NCI-H748 (cell line): ENCODE results near the gene HELT.
"Not testable (repeated sequence)": the region's sequence is repeated elsewhere in the genome, so short reads cannot be mapped to it uniquely, and the experiment has no call there.

Source experiments
- DNase-seq: peaks from one replicate; lab custom pipeline; 2025; ENCODE audit not compliant: unreplicated experiment; lab: John Stamatoyannopoulos, UW

HELT gene

DNA sequence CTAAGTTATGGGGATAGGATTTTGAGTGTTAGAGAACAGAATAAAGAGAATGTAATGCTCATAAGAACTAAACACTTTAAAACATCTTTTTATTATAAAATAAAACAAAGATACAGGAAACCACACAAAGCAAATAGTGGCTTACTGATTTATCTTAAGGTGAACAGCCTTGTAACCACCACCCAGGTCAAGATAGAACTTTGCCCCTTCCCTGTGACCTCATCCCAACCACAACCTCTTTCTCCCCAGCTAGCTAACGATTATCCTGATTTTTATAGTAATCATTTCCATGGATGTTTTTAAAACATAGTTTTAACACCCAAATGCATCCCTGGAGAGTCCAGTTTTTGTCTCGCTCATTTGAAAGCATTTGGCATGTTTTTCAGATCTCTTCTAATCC lies 17.0 kb downstream of the HELT start:
- no peak for DNase-seq

- no peak for DNase-seq
Observed at GRCh38 chr4:185036019-185036418, 17.7 kb downstream of the HELT start.

DNA sequence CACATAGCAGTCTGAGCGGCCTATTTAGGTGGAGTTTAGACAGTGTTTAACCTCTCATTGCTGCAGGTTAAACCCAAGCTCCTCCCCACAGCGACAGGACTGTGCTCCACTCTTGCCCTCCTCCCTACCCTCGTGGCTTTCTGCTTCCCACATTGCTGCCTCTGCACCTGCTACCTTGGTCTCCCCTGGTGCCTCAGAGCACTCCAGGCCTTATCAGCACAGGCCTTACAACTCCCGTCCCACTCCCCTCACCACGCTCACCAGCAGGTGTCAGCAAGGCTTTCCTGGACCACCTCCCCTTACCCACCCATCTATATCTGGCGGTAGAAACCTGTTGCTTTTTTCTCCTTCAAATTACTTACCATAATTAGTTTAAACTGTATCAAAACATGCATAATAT lies 18.6 kb downstream of the HELT start:
- DNase-seq = no peak

GRCh38 chr4:185039508-185040273 lies 21.4 kb downstream of the HELT start:
- peak; percentile 58 for DNase-seq

DNA sequence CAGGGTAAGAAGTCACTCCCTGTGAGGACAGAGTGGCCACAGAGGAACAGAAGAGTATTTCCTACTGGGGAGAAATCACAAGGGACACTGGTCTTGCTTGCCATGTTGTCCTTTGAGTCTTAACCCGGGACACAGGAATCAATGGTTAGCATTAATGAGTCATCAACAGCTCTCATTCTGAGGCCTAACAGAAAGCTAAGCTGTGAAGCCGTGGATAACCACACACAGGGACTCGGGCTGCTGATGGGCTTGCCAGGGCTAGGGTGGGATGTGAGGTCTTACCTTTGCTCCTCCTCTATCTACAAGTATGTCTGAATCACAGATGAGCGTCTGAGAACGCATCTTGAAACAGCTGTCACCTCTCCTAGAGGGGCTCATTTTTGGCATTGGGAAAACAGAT lies 22.2 kb downstream of the HELT start:
- no peak for DNase-seq

- DNase-seq = not testable (repeated sequence)
Observed at GRCh38 chr4:185050286-185050685, 32.0 kb downstream of the HELT start.

GRCh38 chr4:185051283-185051682 lies 33.0 kb downstream of the HELT start:
- not testable (repeated sequence) for DNase-seq

- DNase-seq = no peak
Observed at GRCh38 chr4:185053746-185054145, 35.5 kb downstream of the HELT start.

GRCh38 chr4:185054272-185054671 lies 36.0 kb downstream of the HELT start:
- no peak for DNase-seq

DNA sequence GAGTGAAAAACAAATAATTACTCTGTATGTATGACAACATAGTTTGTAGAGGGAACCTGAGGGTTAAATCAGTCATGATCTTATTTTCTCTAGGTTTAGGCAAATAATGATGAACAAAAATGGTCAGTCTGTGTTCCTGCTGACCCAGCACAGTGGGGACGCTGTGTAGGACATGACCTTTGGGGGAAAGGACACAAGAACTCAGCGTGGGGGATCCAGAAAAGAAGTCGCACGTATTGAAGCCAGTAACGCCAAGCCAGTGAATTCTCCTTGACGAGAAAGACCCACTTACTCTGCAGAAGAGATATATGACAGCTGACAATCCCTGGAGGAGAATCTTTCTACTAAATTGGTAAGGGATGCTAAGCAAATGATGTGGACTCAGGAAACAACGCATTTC lies 36.6 kb downstream of the HELT start:
- DNase-seq = no peak

DNA sequence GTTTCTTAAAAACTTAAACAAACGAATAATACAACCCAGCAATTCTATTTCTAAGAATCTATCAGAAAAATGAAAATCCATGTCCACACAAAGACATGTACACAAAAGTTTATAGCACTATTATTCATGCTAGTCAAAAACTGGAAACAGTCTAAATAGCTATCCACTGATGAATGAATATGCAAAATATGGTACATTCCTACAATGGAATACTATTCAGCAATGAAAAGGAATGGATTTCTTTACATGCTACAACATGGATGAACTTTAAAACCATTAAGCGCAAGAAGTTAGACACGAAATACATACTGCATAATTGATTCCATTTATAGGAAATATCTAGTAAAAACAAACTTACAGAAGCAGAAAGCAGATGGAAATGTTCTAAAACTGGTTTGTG lies 43.3 kb downstream of the HELT start:
- no peak for DNase-seq

DNA sequence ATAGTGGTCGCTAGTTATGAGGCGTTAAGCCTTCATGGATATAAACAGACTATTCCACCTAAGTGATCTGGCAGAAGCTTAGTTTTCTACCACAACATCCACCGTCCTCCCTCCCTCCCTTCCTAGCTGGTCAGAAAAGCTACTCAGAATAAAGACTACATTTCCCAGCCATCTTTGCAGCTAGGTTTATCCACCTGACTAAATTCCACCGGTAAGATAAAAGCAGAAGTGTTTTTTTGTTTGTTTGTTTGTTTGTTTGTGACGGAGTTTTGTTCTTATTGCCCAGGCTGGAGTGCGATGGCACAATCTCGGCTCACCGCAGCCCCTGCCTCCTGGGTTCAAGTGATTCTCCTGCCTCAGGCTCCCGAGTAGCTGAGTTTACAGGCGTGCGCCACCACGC lies 44.3 kb downstream of the HELT start:
- DNase-seq = no peak

DNA sequence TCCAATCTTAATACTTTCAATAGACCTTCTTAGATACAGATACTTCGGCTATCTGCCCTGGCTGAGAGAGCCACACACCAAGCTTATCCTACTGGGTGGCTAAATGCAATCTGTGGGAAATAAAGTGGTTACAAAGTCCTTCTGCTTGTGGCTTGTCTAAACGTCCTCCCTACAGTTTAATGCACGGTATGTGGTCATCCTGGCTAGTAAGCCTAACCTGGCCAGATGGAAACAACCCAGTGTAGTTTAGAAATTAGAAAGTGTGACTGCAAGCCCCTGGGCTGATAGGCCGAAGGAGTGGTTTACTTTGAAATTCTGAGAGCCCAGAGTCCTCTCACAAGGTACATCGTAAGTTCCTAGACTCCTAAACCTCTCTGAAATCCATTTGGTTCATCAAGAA lies 47.9 kb downstream of the HELT start:
- DNase-seq = no peak

- DNase-seq = no peak
Observed at GRCh38 chr4:185068837-185069236, 50.5 kb downstream of the HELT start.
